MM.1S (cell line): ENCODE measurements around the gene PLA2G4F.

Experiments used
- DNase-seq: peaks from one replicate; pipeline ENCODE4 v3.0.0-alpha.2; 2015
- H2AFZ ChIP-seq: fragments of 300-600 bp; sonication (generic); 2 replicates; pipeline ENCODE4 v1.6.0; 2016; ENCODE audit warnings: antibody characterized with exemption, low read length
- H3F3A ChIP-seq: fragments of 300-600 bp; sonication (generic); 2 replicates; pipeline ENCODE4 v1.6.1; 2016; ENCODE audit warnings: mild to moderate bottlenecking, antibody characterized with exemption, low read length, moderate library complexity, mixed read lengths; ENCODE audit not compliant: insufficient read depth
- H3K27ac ChIP-seq: fragments of 300-600 bp; sonication (generic); 2 replicates; pipeline ENCODE4 v1.5.1; 2016; ENCODE audit warnings: mild to moderate bottlenecking, low read length
- H3K27me3 ChIP-seq: fragments of 300-600 bp; sonication (generic); replicated peaks from 2 replicates; pipeline ENCODE4 v1.6.0; 2016; ENCODE audit warnings: low read length; ENCODE audit not compliant: insufficient read depth
- H3K36me3 ChIP-seq: fragments of 300-600 bp; sonication (generic); replicated peaks from 2 replicates; pipeline ENCODE4 v1.6.1; 2016; ENCODE audit warnings: mild to moderate bottlenecking, low read length, mixed read lengths; ENCODE audit not compliant: insufficient read depth
- H3K4me1 ChIP-seq: fragments of 300-600 bp; sonication (generic); 2 replicates; pipeline ENCODE4 v1.6.1; 2016; ENCODE audit warnings: low read length, mixed read lengths
- H3K4me2 ChIP-seq: fragments of 300-600 bp; sonication (generic); 2 replicates; pipeline ENCODE4 v1.6.0; 2016; ENCODE audit warnings: low read depth, low read length
- H3K4me3 ChIP-seq: fragments of 300-600 bp; sonication (generic); 2 replicates; pipeline ENCODE4 v1.5.1; 2016; ENCODE audit warnings: low read length, mixed read lengths
- H3K79me2 ChIP-seq: fragments of 300-600 bp; sonication (generic); 2 replicates; pipeline ENCODE4 v1.6.1; 2016; ENCODE audit warnings: mixed run types, low read length, mixed read lengths
- H3K9ac ChIP-seq: fragments of 300-600 bp; sonication (generic); 2 replicates; pipeline ENCODE4 v1.6.1; 2016; ENCODE audit warnings: low read length, mixed read lengths
- H3K9me2 ChIP-seq: fragments of 300-600 bp; sonication (generic); replicated peaks from 2 replicates; pipeline ENCODE4 v1.6.1; 2016; ENCODE audit warnings: mild to moderate bottlenecking, low read length, mixed read lengths; ENCODE audit not compliant: insufficient read depth
- H3K9me3 ChIP-seq: fragments of 300-600 bp; sonication (generic); replicated peaks from 2 replicates; pipeline ENCODE4 v1.6.1; 2016; ENCODE audit warnings: mild to moderate bottlenecking, low read length, mixed read lengths; ENCODE audit not compliant: insufficient read depth
- H4K20me1 ChIP-seq: fragments of 300-600 bp; sonication (generic); 2 replicates; pipeline ENCODE4 v1.6.1; 2016; ENCODE audit warnings: mild to moderate bottlenecking, low read length, moderate library complexity, mixed read lengths; ENCODE audit not compliant: insufficient read depth
- EZH2 ChIP-seq: fragments of 300-600 bp; sonication (generic); optimal IDR thresholded peaks from 2 replicates; pipeline ENCODE3; 2017; ENCODE audit warnings: low read depth, mild to moderate bottlenecking, antibody characterized with exemption, low read length, mixed read lengths
- EZH2phosphoT487 ChIP-seq: fragments of 300-600 bp; sonication (generic); IDR thresholded peaks from 2 replicates; pipeline ENCODE4 v1.6.1; 2018; ENCODE audit warnings: antibody characterized with exemption, low read length
- TF ChIP-seq, protein P1 (sequence below): fragments of 300-600 bp; sonication (generic); IDR thresholded peaks from 2 replicates; pipeline ENCODE4 v1.5.1; 2016; ENCODE audit warnings: antibody characterized with exemption, low read length, mixed read lengths

Gene PLA2G4F

DNA sequence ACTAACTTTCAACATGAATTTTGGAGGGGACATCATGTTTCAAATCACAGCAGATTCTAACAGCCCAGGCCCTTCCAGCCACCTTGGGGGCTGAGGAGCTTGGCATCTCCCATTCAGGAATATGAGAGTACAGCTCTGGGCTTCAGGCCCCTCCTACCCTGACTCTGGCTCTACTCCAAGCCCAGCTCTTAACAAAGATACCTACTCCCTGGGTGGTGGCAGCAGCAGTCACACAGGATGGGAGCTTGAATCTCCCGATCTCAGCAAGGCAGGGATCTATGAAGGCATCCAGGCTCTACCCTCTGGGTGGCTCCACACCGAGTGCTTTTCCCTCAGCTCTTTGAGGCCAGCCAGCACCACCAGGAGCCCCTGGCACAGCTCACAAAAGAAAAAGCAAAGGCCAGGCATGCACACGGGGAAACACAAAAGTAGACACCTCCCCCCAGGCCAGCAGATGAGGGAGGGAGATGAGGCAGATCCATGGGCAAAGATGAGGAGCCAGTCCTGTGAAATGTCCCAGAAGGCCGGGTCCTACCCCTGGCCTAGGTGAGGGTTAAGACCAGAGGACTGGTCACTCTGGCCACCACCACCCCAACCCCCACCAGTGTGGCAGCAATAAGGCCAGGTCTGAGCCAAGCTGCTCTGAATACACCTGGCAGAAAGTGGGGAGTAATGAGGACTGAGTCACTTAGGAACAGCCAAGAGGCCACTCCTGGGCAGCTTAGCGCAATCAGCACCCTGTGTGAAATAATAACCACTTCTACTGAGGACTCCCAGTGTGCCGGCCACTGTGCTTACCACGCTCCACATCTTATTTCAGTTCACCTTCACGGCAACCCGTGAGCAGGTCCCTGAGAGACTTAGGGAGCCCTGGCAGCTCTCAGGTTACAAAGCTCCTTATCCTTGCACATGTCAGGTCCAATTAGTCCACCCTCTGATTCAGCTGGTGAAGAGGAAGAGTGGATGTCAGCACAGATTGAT is 24.3 kb downstream of the PLA2G4F start:
- Histone ChIP-seq H3K27ac (no peak overlapping the region), H3K36me3 (no peaks in the 10 kb centered on the region), H3K4me2 (no peak overlapping the region)

DNA sequence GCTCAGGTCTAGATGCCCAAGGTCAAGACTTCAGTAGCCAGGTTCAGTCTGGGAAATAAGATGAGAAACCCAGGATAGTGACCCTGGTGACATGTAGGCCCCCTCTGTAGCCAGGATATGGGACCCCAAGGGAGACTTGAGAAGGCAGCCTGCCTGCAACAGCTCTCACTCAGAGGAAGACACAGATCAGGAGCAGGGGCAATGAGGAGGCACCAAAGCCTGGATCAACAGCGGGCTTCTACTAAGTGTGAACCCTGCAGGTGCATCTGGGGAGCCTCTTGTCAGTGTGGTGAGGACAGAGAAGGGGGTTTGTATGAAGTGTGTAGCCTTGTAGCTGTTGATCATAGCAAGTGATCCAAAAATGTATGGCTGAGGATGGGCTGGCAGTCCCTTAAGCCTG is 25.4 kb downstream of the PLA2G4F start:
- TF ChIP-seq EZH2 (no peak), EZH2phosphoT487 (no peak)
- TF ChIP-seq, protein P1, sequence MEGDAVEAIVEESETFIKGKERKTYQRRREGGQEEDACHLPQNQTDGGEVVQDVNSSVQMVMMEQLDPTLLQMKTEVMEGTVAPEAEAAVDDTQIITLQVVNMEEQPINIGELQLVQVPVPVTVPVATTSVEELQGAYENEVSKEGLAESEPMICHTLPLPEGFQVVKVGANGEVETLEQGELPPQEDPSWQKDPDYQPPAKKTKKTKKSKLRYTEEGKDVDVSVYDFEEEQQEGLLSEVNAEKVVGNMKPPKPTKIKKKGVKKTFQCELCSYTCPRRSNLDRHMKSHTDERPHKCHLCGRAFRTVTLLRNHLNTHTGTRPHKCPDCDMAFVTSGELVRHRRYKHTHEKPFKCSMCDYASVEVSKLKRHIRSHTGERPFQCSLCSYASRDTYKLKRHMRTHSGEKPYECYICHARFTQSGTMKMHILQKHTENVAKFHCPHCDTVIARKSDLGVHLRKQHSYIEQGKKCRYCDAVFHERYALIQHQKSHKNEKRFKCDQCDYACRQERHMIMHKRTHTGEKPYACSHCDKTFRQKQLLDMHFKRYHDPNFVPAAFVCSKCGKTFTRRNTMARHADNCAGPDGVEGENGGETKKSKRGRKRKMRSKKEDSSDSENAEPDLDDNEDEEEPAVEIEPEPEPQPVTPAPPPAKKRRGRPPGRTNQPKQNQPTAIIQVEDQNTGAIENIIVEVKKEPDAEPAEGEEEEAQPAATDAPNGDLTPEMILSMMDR = no peak
- H3K4me3 ChIP-seq = no peak overlapping the region
- H3K27ac ChIP-seq = no peak overlapping the region

More for the DNA sequence above, 24.3 kb downstream of the PLA2G4F start:
- TF ChIP-seq, protein P1 = no peak
- TF ChIP-seq EZH2phosphoT487 = no peak
- TF ChIP-seq EZH2 = no peak
- no peaks in the 10 kb centered on the region for H4K20me1 ChIP-seq
- no peaks in the 10 kb centered on the region for H3K9me2 ChIP-seq
- H3K27me3 ChIP-seq = no peaks in the 10 kb centered on the region
- no peak overlapping the region for H3K4me3 ChIP-seq
- H3K79me2 ChIP-seq = no peaks in the 10 kb centered on the region
- H3K4me1 ChIP-seq = no peaks in the 10 kb centered on the region
- DNase-seq = no peak
- no peaks in the 10 kb centered on the region for H3F3A ChIP-seq
- no peaks in the 10 kb centered on the region for H3K9me3 ChIP-seq
- no peak overlapping the region for H3K9ac ChIP-seq
- H2AFZ ChIP-seq = no peak overlapping the region

DNA sequence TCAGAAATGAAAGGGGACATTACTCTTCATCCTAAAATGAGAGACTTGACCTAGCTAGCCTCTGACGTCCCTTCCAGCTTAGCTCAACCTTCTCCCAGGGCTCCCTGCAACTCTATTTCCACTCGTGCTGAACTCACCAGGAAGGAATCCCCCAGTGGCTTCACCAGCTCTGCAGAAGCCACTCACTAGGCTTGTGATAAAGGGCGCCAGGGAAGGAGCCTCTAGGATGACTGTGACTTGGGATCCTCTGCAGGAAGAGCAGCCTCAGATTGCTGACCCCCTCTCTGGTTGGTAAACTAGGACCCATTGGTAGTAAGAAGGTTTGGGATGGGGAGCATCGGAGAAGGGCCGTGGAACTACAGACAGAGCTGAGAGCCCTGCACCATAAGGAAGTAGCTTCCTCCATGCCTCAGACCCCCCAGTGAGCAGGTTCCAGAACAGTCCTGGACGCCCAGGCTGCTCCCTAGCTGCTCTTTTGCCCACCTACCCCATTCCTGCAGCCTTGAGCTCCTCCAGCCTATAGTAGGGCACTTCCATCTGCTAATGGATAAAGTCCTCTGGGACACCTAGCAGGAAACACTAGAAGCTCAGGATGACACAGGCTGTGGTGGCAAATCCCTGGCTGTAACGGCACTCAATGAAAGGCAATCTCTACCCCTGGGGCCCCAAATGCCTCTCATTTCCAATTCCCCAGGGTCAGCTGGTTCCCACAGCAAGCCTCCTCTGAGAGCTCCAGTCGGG is 26.0 kb downstream of the PLA2G4F start:
- Histone ChIP-seq H3K9me2 (no peaks in the 10 kb centered on the region), H3K9me3 (no peaks in the 10 kb centered on the region), H3K27ac (no peak overlapping the region), H3K4me1 (no peaks in the 10 kb centered on the region), H3K79me2 (no peaks in the 10 kb centered on the region), H3K4me3 (no peak overlapping the region), H3K36me3 (no peaks in the 10 kb centered on the region), H4K20me1 (no peaks in the 10 kb centered on the region), H3F3A (no peaks in the 10 kb centered on the region), H3K4me2 (no peak overlapping the region), H3K27me3 (no peaks in the 10 kb centered on the region), H3K9ac (no peak overlapping the region), H2AFZ (no peak overlapping the region)
- no peak for DNase-seq
- TF ChIP-seq EZH2phosphoT487 = no peak
- TF ChIP-seq, protein P1 = no peak
- no peak for TF ChIP-seq EZH2

More for the DNA sequence above, 25.4 kb downstream of the PLA2G4F start:
- H4K20me1 ChIP-seq = no peaks in the 10 kb centered on the region
- H3K4me2 ChIP-seq = no peak overlapping the region
- H3K79me2 ChIP-seq = no peaks in the 10 kb centered on the region
- no peaks in the 10 kb centered on the region for H3F3A ChIP-seq
- no peaks in the 10 kb centered on the region for H3K4me1 ChIP-seq
- no peak overlapping the region for H3K9ac ChIP-seq
- H3K9me2 ChIP-seq = no peaks in the 10 kb centered on the region
- no peak overlapping the region for H2AFZ ChIP-seq
- no peaks in the 10 kb centered on the region for H3K9me3 ChIP-seq
- H3K27me3 ChIP-seq = no peaks in the 10 kb centered on the region
- DNase-seq = no peak
- no peaks in the 10 kb centered on the region for H3K36me3 ChIP-seq
